DOHH2 (cell line): ENCODE data around the gene TPP1.

ENCODE experiments used
- EZH2phosphoT487 ChIP-seq: fragments of 200-600 bp; sonication (generic); IDR thresholded peaks from 2 replicates; pipeline ENCODE4 v1.6.1; 2017; ENCODE audit warnings: borderline replicate concordance, mild to moderate bottlenecking, antibody characterized with exemption, low read length, moderate library complexity, mixed read lengths
- TF ChIP-seq, protein P1 (sequence below): fragments of 200-600 bp; sonication (generic); IDR thresholded peaks from one replicate; pipeline ENCODE4 v1.5.1; 2014; ENCODE audit warnings: antibody characterized with exemption, mild to moderate bottlenecking, low read depth, low read length; ENCODE audit not compliant: poor library complexity, severe bottlenecking

DNA sequence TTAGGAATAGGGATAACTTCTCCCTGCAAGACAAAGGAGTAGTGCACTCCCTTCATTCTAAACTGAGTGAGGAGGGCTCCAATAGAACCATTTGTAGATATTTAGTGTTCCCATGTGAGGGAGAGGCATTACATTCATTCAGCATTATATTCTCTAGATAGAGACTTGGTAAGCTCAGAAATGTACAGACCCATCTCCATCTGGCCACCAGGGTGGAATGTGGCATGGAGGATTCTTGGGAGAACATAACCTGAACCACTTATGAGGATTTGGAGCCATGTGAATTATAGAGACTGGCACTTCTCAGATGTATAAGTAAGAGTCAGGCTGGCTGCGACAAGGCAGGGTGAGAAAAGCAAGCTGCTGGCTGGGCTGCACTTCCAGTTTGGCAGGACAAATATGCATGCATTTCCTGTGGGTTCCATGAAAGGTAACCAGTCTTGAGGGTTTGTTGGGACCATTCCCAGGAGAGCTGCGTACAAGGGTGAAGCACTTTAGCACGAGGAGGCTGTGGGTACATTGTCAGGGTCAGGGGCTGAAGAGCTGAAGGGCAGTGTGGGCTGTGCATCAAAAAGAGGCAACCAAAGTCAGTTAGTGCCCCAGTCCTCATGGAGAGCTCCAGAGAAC lies 25.0 kb downstream of the TPP1 start:
- TF ChIP-seq, protein P1, sequence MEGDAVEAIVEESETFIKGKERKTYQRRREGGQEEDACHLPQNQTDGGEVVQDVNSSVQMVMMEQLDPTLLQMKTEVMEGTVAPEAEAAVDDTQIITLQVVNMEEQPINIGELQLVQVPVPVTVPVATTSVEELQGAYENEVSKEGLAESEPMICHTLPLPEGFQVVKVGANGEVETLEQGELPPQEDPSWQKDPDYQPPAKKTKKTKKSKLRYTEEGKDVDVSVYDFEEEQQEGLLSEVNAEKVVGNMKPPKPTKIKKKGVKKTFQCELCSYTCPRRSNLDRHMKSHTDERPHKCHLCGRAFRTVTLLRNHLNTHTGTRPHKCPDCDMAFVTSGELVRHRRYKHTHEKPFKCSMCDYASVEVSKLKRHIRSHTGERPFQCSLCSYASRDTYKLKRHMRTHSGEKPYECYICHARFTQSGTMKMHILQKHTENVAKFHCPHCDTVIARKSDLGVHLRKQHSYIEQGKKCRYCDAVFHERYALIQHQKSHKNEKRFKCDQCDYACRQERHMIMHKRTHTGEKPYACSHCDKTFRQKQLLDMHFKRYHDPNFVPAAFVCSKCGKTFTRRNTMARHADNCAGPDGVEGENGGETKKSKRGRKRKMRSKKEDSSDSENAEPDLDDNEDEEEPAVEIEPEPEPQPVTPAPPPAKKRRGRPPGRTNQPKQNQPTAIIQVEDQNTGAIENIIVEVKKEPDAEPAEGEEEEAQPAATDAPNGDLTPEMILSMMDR, result no peak
- no peak for TF ChIP-seq EZH2phosphoT487
